ENCODE results near the gene RARA.
"Not testable (repeated sequence)": the region's sequence is repeated elsewhere in the genome, so short reads cannot be mapped to it uniquely, and the experiment has no call there.

Gene RARA

DNA sequence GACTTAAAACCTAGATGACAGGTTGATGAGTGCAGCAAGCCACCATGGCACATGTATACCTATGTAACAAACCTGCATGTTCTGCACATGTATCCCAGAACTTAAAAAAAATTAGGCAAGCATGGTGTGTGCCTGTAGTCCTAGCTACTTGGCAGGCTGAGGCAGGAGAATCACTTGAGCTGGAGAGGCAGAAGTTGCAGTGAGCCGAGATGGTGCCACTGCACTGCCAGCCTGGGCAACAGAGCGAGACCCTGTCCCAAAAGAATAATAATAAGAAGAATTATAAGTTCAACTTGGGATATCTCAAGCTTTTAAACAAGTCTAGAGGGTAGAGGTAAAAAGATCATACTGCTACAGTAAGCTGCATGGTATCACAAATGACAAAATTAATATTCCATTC is 11.5 kb upstream of the RARA start:
- DNase-seq (ENCODE audit: low read depth in 4 of 4, low spot score in 1 of 4) = no peak

DNA sequence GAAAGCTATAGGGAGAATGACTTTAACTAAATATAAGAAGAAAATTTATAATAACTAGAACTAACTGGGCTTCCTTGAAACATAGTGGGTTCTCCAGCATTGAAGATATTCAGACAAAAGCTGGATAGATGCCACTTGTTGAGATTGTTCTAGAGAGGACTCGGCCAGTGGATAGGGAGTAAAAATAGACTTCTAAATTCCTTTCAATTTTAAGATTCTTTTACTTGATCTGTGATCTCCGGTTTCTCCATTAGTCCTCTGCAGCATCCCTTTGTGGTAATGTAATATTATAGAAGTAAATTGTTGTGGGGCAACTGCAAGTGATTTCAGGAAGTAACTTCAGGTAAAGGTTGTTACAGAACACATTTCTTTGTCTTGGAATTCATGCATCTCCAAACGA is 10.3 kb upstream of the RARA start:
- DNase-seq (ENCODE audit: low read depth in 4 of 4, low spot score in 1 of 4) = no peak

DNA sequence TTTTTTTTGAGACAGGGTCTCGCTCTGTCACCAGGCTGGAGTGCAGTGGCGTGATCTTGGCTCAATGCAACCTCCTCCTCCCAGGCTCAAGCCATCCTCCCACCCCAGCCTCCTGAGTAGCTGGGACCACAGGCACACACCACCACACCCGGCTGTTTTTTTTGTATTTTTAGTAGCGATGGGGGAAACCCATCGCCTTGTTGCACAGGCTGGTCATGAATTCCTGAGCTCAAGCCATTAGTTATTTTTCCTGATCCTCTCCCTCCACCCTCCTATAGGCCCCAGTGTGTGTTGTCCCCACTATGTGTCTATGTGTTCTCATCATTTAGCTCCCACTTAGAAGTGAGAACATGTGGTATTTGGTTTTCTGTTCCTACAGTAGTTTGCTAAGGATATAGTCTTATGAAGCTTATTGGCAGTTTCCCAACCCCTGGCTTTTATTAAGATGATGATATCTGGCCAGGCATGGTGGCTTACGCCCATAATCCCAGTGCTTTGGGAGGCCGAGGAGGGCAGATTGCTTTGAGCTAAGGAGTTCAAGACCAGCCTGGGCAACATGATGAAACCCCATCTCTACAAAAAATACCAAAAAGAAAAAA is 9.7 kb upstream of the RARA start:
- not testable (repeated sequence) for DNase-seq (ENCODE audit: low read depth in 4 of 4, low spot score in 1 of 4)

GRCh38 chr17:40301315-40301714 is 7.7 kb upstream of the RARA start:
- no peak for DNase-seq (ENCODE audit: low read depth in 4 of 4, low spot score in 1 of 4)

DNA sequence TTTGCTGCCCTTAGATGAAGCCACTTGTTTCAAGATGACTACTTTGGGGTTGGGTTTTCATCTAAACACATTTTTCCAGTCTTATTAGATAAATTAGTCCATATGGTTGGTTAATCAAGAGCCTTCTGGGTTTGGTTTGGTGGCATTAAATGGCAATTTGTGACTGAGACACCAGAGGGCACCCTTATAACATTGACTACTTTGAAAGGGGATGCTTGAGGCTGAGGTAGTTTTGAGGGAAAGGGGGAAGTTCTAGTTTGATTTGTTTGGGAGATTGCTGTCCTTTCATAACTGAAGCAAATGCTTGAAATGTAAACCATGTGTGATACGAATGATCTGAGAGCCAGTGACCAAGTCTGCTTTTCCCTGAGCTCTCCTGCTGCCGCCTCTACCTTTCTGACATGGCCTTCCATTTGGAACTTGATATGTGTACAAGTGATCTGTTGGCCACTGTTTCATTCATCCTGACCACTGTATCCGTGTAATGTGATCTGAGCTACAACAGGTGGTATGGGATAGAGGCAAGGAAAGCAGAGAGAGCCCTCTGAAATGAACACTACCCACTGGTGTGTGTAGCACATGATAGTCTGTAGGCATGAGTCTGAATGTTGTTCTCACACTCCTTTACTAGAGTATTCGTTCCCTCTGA is 5.8 kb upstream of the RARA start:
- DNase-seq (ENCODE audit: low read depth in 4 of 4, low spot score in 1 of 4) = no peak

- no peak for DNase-seq (ENCODE audit: low read depth in 4 of 4, low spot score in 1 of 4)
Observed at GRCh38 chr17:40303708-40304551, 5.0 kb upstream of the RARA start.

DNA sequence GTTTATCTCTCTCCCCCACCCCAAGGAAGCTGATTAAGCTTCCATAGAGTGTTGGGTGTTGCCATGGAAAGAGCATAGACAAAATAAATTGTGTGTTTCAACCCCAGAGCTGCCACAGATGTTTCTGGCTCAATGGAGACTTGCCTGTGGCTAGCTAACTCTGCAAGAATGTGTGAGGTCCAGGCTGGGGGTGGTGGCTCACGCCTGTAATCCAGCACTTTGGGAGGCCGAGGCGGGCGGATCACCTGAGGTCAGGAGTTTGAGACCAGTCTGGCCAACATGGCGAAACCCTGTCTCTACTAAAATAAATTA is 4.5 kb upstream of the RARA start:
- not testable (repeated sequence) for DNase-seq (ENCODE audit: low read depth in 4 of 4, low spot score in 1 of 4)

DNA sequence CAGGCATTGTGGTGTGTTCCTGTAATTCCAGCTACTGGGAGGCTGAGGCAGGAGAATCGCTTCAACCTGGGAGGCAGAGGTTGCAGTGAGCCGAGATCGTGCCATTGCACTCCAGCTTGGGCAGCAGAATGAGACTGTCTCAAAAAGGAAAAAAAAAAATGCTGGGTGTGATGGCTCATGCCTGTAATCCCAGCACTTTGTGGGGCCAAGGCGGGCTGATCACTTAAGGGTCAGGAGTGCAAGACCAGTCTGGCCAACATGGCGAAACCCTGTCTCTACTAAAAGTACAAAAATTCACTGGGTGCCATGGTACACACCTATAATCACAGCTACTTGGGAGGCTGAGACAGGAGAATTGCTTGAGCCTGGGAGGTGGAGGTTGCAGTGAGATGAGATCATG is 4.1 kb upstream of the RARA start:
- DNase-seq (ENCODE audit: low read depth in 4 of 4, low spot score in 1 of 4) = not testable (repeated sequence)

GRCh38 chr17:40306395-40306794 is 2.6 kb upstream of the RARA start:
- no peak for DNase-seq (ENCODE audit: low read depth in 4 of 4, low spot score in 1 of 4)

DNA sequence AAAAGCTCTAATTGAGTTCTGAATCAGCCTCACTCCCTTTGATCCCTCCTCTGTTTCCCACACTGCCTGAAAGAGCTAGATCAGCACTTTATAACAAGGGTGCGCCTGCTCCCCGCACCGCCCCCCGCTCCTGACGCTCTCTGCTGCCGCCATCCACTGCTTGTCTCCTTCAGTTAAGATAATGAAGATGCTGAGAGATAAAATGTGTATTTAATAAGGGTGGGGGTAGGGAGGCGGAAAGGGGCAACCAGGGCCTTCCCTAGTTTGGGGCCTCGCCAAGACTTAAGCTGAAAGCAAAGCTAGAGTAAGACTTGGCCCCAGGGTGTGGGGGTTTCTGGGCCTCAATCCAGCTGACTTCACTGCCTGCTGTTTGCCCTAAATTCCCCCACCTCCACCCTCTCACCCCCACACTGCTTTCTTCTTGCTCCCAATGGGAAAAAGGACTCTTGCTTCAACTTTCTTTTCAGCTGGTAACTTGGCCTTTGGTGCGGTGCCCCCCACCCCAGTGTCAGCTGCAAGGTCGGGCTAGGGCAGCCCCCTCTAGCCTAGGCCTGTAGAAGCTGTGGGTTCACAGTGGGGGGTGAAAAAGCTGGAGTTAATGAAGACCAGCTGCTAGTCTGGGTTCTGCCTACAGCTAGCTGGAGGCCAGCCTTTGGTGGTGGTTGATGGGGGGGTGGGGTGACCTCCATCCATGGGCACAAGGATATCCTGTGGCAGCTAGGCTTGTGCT is 1.8 kb upstream of the RARA start:
- DNase-seq (ENCODE audit: low read depth in 4 of 4, low spot score in 1 of 4) = no peak

DNA sequence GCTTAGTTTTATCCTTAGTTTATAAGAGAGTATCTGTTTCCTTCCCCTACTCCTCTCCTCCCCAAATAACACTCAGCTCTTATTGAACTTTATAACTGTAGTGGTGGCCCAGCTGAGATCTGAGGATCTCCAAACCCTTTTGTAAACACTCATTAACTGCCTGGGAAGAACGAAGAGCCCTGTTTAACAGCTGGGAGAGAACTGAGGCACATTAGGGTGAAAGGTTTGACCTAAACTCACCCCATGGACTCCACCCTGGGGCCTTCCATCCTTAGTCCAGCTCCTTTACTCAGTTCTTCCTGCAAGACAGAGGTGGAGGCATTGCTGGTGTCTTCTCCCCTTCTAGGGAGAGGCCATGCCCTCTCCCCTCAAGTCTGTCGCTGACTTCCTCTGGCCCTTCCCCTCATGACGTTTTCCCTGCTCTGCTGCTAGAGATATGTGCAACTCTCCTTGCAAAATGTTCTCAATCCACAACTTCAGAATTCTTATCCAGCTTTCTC is 1.2 kb upstream of the RARA start:
- no peak for DNase-seq (ENCODE audit: low read depth in 4 of 4, low spot score in 1 of 4)

- no peak for DNase-seq (ENCODE audit: low read depth in 4 of 4, low spot score in 1 of 4)
Observed at GRCh38 chr17:40309949-40310510, 1.1 kb downstream of the RARA start.

DNA sequence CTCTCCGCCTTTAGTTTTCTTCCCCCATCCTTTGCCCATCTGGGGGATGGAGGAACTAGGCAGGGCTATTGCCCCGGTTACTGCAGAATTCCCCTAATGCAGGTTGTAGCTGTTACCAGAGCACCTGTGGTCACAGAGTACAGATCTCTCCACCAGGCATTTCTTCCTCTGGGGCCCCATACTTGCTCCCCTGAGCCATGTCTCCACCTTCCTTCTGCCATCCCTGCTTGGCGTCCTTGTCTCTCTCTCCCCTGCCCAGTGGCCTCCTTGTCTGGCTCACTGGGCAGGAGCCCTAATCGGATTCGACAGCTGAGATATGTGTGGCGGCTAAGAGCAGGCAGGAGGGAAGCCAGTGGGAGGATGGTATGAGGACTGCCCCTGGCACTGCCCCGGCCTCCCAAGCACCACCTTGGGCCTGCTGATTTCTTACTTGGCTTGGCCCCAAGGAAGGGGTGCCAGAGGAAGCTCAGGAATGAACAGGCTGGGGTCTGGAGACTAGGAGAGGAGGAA is 2.0 kb downstream of the RARA start:
- no peak for DNase-seq (ENCODE audit: low read depth in 4 of 4, low spot score in 1 of 4)

DNA sequence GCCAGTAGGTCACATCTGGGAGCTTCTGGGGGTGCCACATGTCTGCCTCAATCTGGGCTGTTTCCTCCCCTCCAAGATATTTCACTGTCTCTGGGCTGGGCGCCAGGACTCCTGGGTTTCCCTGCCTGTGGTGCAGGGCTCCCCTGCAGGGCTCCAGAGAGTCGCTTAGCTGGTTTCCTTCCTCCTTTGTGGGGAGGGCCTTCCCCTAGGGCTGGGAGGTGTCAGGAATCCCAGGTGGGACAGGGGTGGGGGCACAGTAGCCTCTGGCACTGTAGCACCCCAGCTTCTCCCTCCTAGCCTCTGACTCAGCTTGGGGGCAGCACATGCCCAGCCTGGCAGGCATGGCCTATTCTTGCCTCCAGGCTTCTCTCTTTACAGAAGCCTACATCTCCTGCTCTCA is 2.6 kb downstream of the RARA start:
- DNase-seq (ENCODE audit: low read depth in 4 of 4, low spot score in 1 of 4) = no peak

DNA sequence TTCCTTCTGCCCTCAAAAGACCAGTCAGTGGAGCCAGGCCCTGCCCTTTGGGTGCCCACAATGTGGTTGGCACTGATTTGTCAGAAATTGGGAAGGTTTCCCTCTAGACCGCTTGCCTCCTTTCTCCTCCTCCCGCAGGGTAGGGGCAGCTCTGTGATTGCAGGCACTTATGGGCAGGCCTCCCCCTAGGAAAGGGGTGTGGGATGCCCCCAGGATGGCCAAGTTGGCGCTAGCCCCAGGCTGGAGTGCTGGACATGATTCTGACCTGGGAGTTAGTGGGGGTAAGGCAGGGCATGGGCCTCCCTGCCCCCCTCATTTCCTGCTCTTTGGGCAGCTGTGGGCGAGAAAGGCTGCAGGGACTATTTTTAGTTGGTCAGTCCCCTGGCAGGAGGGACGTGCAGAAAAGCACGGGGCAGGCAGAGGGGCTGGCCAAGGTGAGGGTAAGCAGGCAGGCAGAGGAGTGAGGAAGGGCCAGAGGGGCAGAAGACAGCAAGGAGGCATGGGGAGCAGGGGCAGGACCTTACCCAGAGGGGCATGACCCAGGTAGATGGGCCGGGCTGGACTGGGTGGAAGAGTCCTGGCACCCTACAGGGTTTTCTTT is 3.3 kb downstream of the RARA start:
- DNase-seq (ENCODE audit: low read depth in 4 of 4, low spot score in 1 of 4) = no peak

- DNase-seq (ENCODE audit: low read depth in 4 of 4, low spot score in 1 of 4) = no peak
Observed at GRCh38 chr17:40312893-40313667, 4.1 kb downstream of the RARA start.

GRCh38 chr17:40313668-40314583 is 4.9 kb downstream of the RARA start:
- no peak for DNase-seq (ENCODE audit: low read depth in 4 of 4, low spot score in 1 of 4)

- DNase-seq (ENCODE audit: low read depth in 4 of 4, low spot score in 1 of 4) = peak; percentile 68 to 75 (median 70)
Observed at GRCh38 chr17:40314584-40314956, 5.6 kb downstream of the RARA start.

DNA sequence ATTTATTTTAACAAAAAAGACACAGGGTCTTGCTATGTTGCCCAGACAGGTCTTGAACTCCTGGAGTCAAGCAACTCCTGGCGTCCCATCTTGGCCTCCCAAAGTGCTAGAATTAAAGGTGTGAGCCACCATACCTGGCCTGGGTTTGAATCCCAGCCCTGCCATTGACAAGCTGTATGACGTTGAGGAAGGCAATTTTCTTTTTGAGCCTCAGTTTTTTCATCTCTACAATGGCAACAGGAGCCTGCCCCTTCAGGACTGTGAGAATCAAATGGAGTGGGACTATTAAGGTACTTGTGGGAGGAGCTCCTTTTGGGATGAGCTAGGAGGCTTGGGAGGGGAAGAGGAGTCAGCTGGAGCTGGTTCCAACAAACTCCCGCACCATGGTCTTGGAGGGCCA is 6.2 kb downstream of the RARA start:
- no peak for DNase-seq (ENCODE audit: low read depth in 4 of 4, low spot score in 1 of 4)

Data from stimulated activated CD4-positive, alpha-beta T cell treated with anti-CD3 and anti-CD28 coated beads, Interleukin-1b, Interleukin-23, amount 100 ng/mL, for 24 hours (primary cell).